H1 (cell line): ENCODE measurements around the gene ORAI3. TPM values are rescaled to one million over a fixed set of nuclear protein-coding genes. Genes with fewer than 3 reads are reported as not detected.

Source experiments
- CTCF ChIA-PET: fragments of 300-600 bp; sonication (Branson Sonifier 250); formaldehyde crosslinking; loops from one replicate; lab custom pipeline; 2021; ENCODE audit not compliant: partially characterized antibody; lab: Charles Lee
- POLR2A ChIA-PET: fragments of 300-600 bp; sonication (Branson Sonifier 250); formaldehyde crosslinking; loops from one replicate; lab custom pipeline; 2021; ENCODE audit warnings: inconsistent platforms; ENCODE audit not compliant: partially characterized antibody; lab: Charles Lee
- DNase-seq, 2 experiments: peaks; one replicate each; pipeline versions ENCODE4 v3.0.0 to v3.0.0-alpha.2; 2010 to 2022; ENCODE audit warnings: low spot score in 2 of 2, low read depth in 1 of 2, mixed read lengths in 1 of 2
- FAIRE-seq: peaks from 2 replicates; lab custom pipeline; 2011; peaks lifted over from hg19 to GRCh38; lab: Jason Lieb, UNC
- H2AFZ ChIP-seq: 2 replicates; pipeline ENCODE4 v1.8.1; 2012; ENCODE audit warnings: low read length, inconsistent platforms
- H2AK5ac ChIP-seq: 2 replicates; pipeline ENCODE4 v1.6.1; 2013; ENCODE audit warnings: low read depth, low read length
- H2BK120ac ChIP-seq: replicated peaks from 2 replicates; pipeline ENCODE3; 2013; ENCODE audit warnings: low read depth, low read length, inconsistent platforms
- H2BK12ac ChIP-seq: 2 replicates; pipeline ENCODE4 v1.6.1; 2013; ENCODE audit warnings: low read depth, low read length
- H2BK15ac ChIP-seq: 2 replicates; pipeline ENCODE4 v1.6.1; 2013; ENCODE audit warnings: low read length
- H2BK20ac ChIP-seq: 2 replicates; pipeline ENCODE4 v1.6.1; 2013; ENCODE audit warnings: low read length
- H2BK5ac ChIP-seq: 2 replicates; pipeline ENCODE4 v1.6.1; 2013; ENCODE audit warnings: low read depth, low read length
- H3K14ac ChIP-seq: 2 replicates; pipeline ENCODE4 v1.6.1; 2013; ENCODE audit warnings: inconsistent platforms; ENCODE audit not compliant: insufficient read length
- H3K18ac ChIP-seq: 2 replicates; pipeline ENCODE4 v1.6.1; 2013; ENCODE audit warnings: low read length; ENCODE audit errors: extremely low read depth
- H3K23ac ChIP-seq: 2 replicates; pipeline ENCODE4 v1.6.1; 2013; ENCODE audit warnings: inconsistent platforms; ENCODE audit not compliant: insufficient read length
- H3K23me2 ChIP-seq: 2 replicates; pipeline ENCODE4 v1.6.1; 2013; ENCODE audit warnings: low read depth, low read length
- H3K27ac ChIP-seq: 2 replicates; pipeline ENCODE4 v1.6.1; 2011; ENCODE audit warnings: low read depth, low read length, inconsistent platforms
- H3K27me3 ChIP-seq, 4 experiments: replicated peaks in 1 of 4; 1 replicate in 1 of 4; 2 replicates in 3 of 4; pipeline versions ENCODE4 v1.6.1 to v1.8.1; 2011 to 2013; ENCODE audit warnings: low read length in 3 of 4, mild to moderate bottlenecking in 3 of 4, inconsistent platforms in 2 of 4, mixed read lengths in 2 of 4, moderate library complexity in 1 of 4; ENCODE audit not compliant: control insufficient read depth in 3 of 4, insufficient read depth in 3 of 4; ENCODE audit errors: extremely low read depth in 1 of 4
- H3K36me3 ChIP-seq, 4 experiments: 2 replicates each; pipeline versions ENCODE4 v1.6.1 to v1.8.1; 2011 to 2013; ENCODE audit warnings: mild to moderate bottlenecking in 4 of 4, low read length in 3 of 4, moderate library complexity in 2 of 4, control low read depth in 1 of 4, inconsistent platforms in 1 of 4; ENCODE audit not compliant: insufficient read depth in 4 of 4, control insufficient read depth in 2 of 4
- H3K4ac ChIP-seq: replicated peaks from 2 replicates; pipeline ENCODE3; 2013; ENCODE audit warnings: low read length, low read depth, mixed read lengths, inconsistent platforms; ENCODE audit not compliant: insufficient read length
- H3K4me1 ChIP-seq, 4 experiments: replicated peaks in 1 of 4; 1 replicate in 1 of 4; 2 replicates in 3 of 4; pipeline versions ENCODE4 v1.6.1 to v1.8.1; 2011 to 2013; ENCODE audit warnings: low read length in 3 of 4, inconsistent platforms in 2 of 4, mixed read lengths in 1 of 4; ENCODE audit not compliant: insufficient read depth in 4 of 4, control insufficient read depth in 3 of 4
- H3K4me2 ChIP-seq, 2 experiments: 2 replicates each; pipeline versions ENCODE4 v1.6.1 to v1.8.1; 2011 to 2013; ENCODE audit warnings: low read depth in 2 of 2, low read length in 2 of 2, control low read depth in 1 of 2, inconsistent platforms in 1 of 2, mild to moderate bottlenecking in 1 of 2; ENCODE audit not compliant: insufficient read depth in 1 of 2
- H3K4me3 ChIP-seq, 4 experiments: fragments of 200-600, 300-600 bp in 1 of 4; sonication (generic), shearing (Covaris generic), sonication (Bioruptor Twin) in 1 of 4; 2 replicates each; pipeline versions ENCODE4 v1.5.1 to v1.8.1; 2011 to 2016; ENCODE audit warnings: low read length in 4 of 4, low read depth in 3 of 4, control low read depth in 2 of 4, inconsistent platforms in 2 of 4, mild to moderate bottlenecking in 2 of 4, mixed read lengths in 1 of 4, moderate library complexity in 1 of 4; ENCODE audit not compliant: insufficient read depth in 2 of 4; ENCODE audit errors: extremely low read depth in 1 of 4
- H3K56ac ChIP-seq: replicated peaks from 2 replicates; pipeline ENCODE3; 2013; ENCODE audit warnings: low read depth, mild to moderate bottlenecking, mixed read lengths, low read length, inconsistent platforms; ENCODE audit not compliant: insufficient read length
- H3K79me1 ChIP-seq: 2 replicates; pipeline ENCODE4 v1.6.1; 2013; ENCODE audit warnings: low read depth, low read length, control low read depth
- H3K79me2 ChIP-seq, 2 experiments: 2 replicates each; pipeline versions ENCODE4 v1.6.1 to v1.8.1; 2012 to 2013; ENCODE audit warnings: low read length in 2 of 2, mild to moderate bottlenecking in 2 of 2, inconsistent platforms in 1 of 2; ENCODE audit not compliant: insufficient read depth in 2 of 2, control insufficient read depth in 1 of 2
- H3K9ac ChIP-seq, 4 experiments: replicated peaks in 1 of 4; 1 replicate in 1 of 4; 2 replicates in 3 of 4; pipeline versions ENCODE4 v1.6.1 to v1.8.1; 2011 to 2013; ENCODE audit warnings: low read depth in 3 of 4, low read length in 3 of 4, control low read depth in 2 of 4, mild to moderate bottlenecking in 2 of 4, moderate library complexity in 2 of 4, inconsistent platforms in 1 of 4; ENCODE audit errors: extremely low read depth in 1 of 4
- H3K9me3 ChIP-seq, 2 experiments: 2 replicates each; pipeline versions ENCODE4 v1.6.1 to v1.8.1; 2012 to 2013; ENCODE audit warnings: mild to moderate bottlenecking in 2 of 2, moderate library complexity in 2 of 2, control low read depth in 1 of 2, inconsistent platforms in 1 of 2, low read depth in 1 of 2, low read length in 1 of 2, mixed read lengths in 1 of 2; ENCODE audit not compliant: insufficient read depth in 2 of 2
- H4K20me1 ChIP-seq, 2 experiments: replicated peaks in 1 of 2; 2 replicates each; pipeline versions ENCODE3 to v1.8.1; 2011 to 2013; ENCODE audit warnings: inconsistent platforms in 2 of 2, low read length in 2 of 2, mild to moderate bottlenecking in 1 of 2; ENCODE audit not compliant: insufficient read depth in 2 of 2, control insufficient read depth in 1 of 2
- H4K5ac ChIP-seq: 2 replicates; pipeline ENCODE4 v1.6.1; 2013; ENCODE audit warnings: low read length, low read depth, mixed read lengths, inconsistent platforms; ENCODE audit not compliant: insufficient read length
- H4K8ac ChIP-seq: 2 replicates; pipeline ENCODE4 v1.8.0; 2013; ENCODE audit warnings: mild to moderate bottlenecking, moderate library complexity, low read length, inconsistent platforms; ENCODE audit not compliant: insufficient read depth; ENCODE audit errors: extremely low read depth
- H4K91ac ChIP-seq: replicated peaks from 2 replicates; pipeline ENCODE3; 2013; ENCODE audit warnings: low read length, mixed read lengths, inconsistent platforms; ENCODE audit not compliant: insufficient read length
- CEBPB ChIP-seq: IDR thresholded peaks from 2 replicates; pipeline ENCODE4 v1.6.1; 2012; ENCODE audit warnings: low read depth, low read length
- POLR2A ChIP-seq, 2 experiments: IDR thresholded peaks; 1 replicate in 1 of 2; 2 replicates in 1 of 2; pipeline ENCODE4 v1.6.1; 2011; ENCODE audit warnings: low read depth in 2 of 2, low read length in 2 of 2, mild to moderate bottlenecking in 2 of 2; ENCODE audit errors: control extremely low read depth in 1 of 2
- SP1 ChIP-seq: IDR thresholded peaks from 2 replicates; pipeline ENCODE4 v1.6.1; 2011; ENCODE audit warnings: low read depth, low read length
- WGBS, 2 experiments: shearing (Covaris generic) in 1 of 2; methylation state at CpG; one replicate each; pipeline versions ENCODE4 v1.1.6 to v1.1.7; 2013 to 2015; ENCODE audit warnings: low lambda C conversion rate in 2 of 2, mixed read lengths in 2 of 2, inconsistent platforms in 1 of 2, low coverage in 1 of 2, missing lambda C conversion rate in 1 of 2; ENCODE audit not compliant: insufficient replicate concordance in 2 of 2, insufficient coverage in 1 of 2, insufficient read length in 1 of 2; ENCODE audit errors: extremely low coverage in 1 of 2, missing lambda C conversion rate in 1 of 2; 5-methylcytosine and 5-hydroxymethylcytosine counted together
- polyA plus RNA-seq, 7 experiments: library from polyadenylated mRNA; depleted of rRNA in 3 of 7; stranded (reverse) in 5 of 7; unstranded in 2 of 7; fragments of >200 nt in 5 of 7; fragments of 200-250 nt in 2 of 7; gene quantifications; 1 replicate in 5 of 7; 2 replicates in 1 of 7; 4 replicates in 1 of 7; pipeline versions ENCODE4 v1.2.1 to v1.2.3, GENCODE V29; 2011 to 2013; ENCODE audit warnings: missing spikeins in 2 of 7, mixed read lengths in 2 of 7
- total RNA-seq: library from RNA; stranded (reverse); fragmentation: NEBNext Ultra II Directional; extraction: Animal tissue kit (Norgen Biotek cat#: 25700); gene quantifications from 2 replicates; pipeline ENCODE4 v1.2.1, GENCODE V29; 2021

Gene ORAI3
- total and polyA plus RNA-seq, 2 of the 8 experiments (the other 6 are each of a cell fraction or from before 2014, with no cell fraction given), result 8.7 to 24.5 TPM

DNA sequence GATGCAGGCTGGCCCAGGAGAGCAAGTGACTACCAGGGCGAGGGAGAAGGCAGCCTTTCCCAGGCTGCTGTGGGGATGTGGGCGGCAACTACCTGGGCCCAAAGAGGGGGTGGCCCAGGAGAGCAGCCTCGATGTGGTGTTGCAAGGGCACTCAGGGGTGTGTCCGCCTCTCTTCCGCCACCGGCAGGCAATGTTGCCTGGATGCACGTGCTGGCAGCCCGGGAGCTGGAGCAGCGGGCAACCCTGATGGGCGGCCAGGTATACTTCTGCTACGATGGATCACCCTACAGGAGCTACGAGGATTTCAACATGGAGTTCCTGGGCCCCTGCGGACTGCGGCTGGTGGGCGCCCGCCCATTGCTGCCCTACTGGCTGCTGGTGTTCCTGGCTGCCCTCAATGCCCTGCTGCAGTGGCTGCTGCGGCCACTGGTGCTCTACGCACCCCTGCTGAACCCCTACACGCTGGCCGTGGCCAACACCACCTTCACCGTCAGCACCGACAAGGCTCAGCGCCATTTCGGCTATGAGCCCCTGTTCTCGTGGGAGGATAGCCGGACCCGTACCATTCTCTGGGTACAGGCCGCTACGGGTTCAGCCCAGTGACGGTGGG is 38.8 kb downstream of the ORAI3 start:
- peak overlapping the region; percentile 42; the same call in 1 of the 2 replicates for H4K8ac ChIP-seq
- H3K79me1 ChIP-seq, result no peaks in the 10 kb centered on the region
- H3K23ac ChIP-seq, result no peak overlapping the region
- H3K4me3 ChIP-seq, result no peak overlapping the region
- no peak overlapping the region for H2AK5ac ChIP-seq
- DNase-seq (no peak), FAIRE-seq (no peak)
- H2BK12ac ChIP-seq, result no peak overlapping the region
- H2BK15ac ChIP-seq, result no peak overlapping the region
- no peak overlapping the region for H2BK20ac ChIP-seq
- no peaks in the 10 kb centered on the region; a peak in 1 of 7 replicates for H3K27me3 ChIP-seq
- H2AFZ ChIP-seq, result no peak overlapping the region
- CTCF ChIA-PET, result interaction anchor here (1.0 to 5.5 kb wide), 7 partner anchors 21 to 345 kb away, joined by 3 to 39 read pairs (median 7); no protein-coding TSS in a partner anchor
- no peak for TF ChIP-seq SP1
- 0 out of 2 replicates have a peak, but pooled peaks have one; percentile 9 for TF ChIP-seq CEBPB
- TF ChIP-seq POLR2A (IDR thresholded peaks at IDR 0.05; ENCODE audit: control extremely low read depth in 1 of 2, low read depth in 2 of 2, low read length in 2 of 2), result 0 out of 3 replicates have a peak, but pooled peaks of 1 of the 2 experiments have one; percentile 33
- 92% methylated on average over 28 of the region's 30 CpGs; no CpG with 5 or more reads in 1 of the 2 experiments for WGBS, 2 experiments
- POLR2A ChIA-PET, result interaction anchor here (1.1 to 4.4 kb wide), 8 partner anchors 9 to 148 kb away, joined by 3 to 20 read pairs (median 6); partner anchors contain the start of genes PRSS8, ZNF646 and ZNF668
- no peaks in the 10 kb centered on the region for H3K9me3 ChIP-seq
- H3K18ac ChIP-seq, result no peak overlapping the region
- no peak overlapping the region for H3K27ac ChIP-seq
- no peak overlapping the region for H3K4me2 ChIP-seq
- peaks cover 0 to 10% of the 10 kb centered on the region in 2 experiments for H4K20me1 ChIP-seq
- peaks cover 3% of the 10 kb centered on the region; the same call in 1 of the 2 replicates for H3K23me2 ChIP-seq
- no peaks in the 10 kb centered on the region for H3K79me2 ChIP-seq
- peaks cover 2 to 6% (median 4%) of the 10 kb centered on the region in 4 experiments; a peak in 4 of 8 replicates for H3K36me3 ChIP-seq
- H3K14ac ChIP-seq, result no peak overlapping the region
- H3K56ac ChIP-seq, result no peak overlapping the region
- H2BK120ac ChIP-seq, result no peak overlapping the region
- H4K5ac ChIP-seq, result no peak overlapping the region
- H4K91ac ChIP-seq, result no peak overlapping the region
- peaks cover 0 to 5% (median 2%) of the 10 kb centered on the region in 4 experiments; a peak in 4 of 7 replicates for H3K4me1 ChIP-seq
- H3K9ac ChIP-seq, result no peak overlapping the region
- no peak overlapping the region for H2BK5ac ChIP-seq
- no peak overlapping the region for H3K4ac ChIP-seq
